ENCODE measurements around the gene RANBP3L. TPM values are rescaled to one million over a fixed set of nuclear protein-coding genes. Genes with fewer than 3 reads are reported as not detected.

Gene RANBP3L, protein sequence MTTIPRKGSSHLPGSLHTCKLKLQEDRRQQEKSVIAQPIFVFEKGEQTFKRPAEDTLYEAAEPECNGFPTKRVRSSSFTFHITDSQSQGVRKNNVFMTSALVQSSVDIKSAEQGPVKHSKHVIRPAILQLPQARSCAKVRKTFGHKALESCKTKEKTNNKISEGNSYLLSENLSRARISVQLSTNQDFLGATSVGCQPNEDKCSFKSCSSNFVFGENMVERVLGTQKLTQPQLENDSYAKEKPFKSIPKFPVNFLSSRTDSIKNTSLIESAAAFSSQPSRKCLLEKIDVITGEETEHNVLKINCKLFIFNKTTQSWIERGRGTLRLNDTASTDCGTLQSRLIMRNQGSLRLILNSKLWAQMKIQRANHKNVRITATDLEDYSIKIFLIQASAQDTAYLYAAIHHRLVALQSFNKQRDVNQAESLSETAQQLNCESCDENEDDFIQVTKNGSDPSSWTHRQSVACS
- polyA plus RNA-seq: 2.2 and 2.5 TPM in 2 replicates
- 3.7 and 3.9 TPM in 2 replicates for polyA minus RNA-seq

DNA sequence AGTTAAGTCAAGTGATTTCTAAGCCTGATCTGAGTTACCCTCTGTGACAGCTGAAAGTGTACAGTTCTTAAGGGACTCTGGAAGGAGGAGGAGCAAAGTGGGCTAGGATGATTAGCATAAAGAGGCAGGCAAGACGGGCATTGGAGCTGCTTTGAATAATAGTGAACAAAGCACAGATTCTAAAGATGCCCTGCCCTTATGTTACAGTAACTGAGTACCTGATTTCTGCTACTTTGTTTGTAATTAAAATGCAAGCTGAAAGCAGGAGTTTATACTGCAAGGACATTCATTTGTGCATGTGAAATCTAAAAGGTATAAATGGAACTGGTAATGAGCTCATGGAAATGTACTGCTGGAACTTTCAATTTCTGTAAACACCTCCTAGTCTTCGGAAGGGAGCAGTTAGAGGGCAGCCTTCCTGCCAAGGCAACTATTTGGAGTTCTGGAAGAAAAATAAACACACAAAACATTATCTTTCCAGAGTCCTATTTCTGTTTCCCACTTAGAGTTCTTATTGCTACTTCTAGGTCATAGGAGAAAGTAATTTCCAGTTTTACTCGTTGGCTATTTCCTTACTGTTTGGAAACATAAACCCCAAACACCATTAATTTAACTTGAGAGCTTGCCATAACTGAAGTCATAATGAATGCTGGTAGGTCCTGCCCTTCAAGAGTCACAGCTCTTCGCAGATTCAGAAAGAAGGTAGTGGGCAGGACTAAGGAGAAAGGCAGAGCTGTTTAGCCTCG, at the start of gene RANBP3L:
Gene RANBP3L, minus strand, starts transcription at position 45 of the 746 bp plus-strand sequence. CDS start 486 bp downstream, outside the sequence.
- no peaks in the 10 kb centered on the region for H3K9me2 ChIP-seq (ENCODE audit: insufficient read depth, low read length)
- H3K36me3 ChIP-seq (ENCODE audit: insufficient read depth, low read length): no peaks in the 10 kb centered on the region
- H3F3A ChIP-seq (ENCODE audit: insufficient read depth, low read length, poor library complexity, severe bottlenecking): no peaks in the 10 kb centered on the region
- no peaks in the 10 kb centered on the region for H3K79me2 ChIP-seq (replicated peaks; ENCODE audit: insufficient read depth, low read length)
- peak within 1 kb of the TSS; percentile 6 for H3K4me2 ChIP-seq (ENCODE audit: low read length)
- TF ChIP-seq SMC3 (conservative IDR thresholded peaks at IDR 0.05; ENCODE audit: poor library complexity): no peak
- TF ChIP-seq, protein P1, sequence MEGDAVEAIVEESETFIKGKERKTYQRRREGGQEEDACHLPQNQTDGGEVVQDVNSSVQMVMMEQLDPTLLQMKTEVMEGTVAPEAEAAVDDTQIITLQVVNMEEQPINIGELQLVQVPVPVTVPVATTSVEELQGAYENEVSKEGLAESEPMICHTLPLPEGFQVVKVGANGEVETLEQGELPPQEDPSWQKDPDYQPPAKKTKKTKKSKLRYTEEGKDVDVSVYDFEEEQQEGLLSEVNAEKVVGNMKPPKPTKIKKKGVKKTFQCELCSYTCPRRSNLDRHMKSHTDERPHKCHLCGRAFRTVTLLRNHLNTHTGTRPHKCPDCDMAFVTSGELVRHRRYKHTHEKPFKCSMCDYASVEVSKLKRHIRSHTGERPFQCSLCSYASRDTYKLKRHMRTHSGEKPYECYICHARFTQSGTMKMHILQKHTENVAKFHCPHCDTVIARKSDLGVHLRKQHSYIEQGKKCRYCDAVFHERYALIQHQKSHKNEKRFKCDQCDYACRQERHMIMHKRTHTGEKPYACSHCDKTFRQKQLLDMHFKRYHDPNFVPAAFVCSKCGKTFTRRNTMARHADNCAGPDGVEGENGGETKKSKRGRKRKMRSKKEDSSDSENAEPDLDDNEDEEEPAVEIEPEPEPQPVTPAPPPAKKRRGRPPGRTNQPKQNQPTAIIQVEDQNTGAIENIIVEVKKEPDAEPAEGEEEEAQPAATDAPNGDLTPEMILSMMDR (IDR thresholded peaks at IDR 0.05; ENCODE audit: poor library complexity, severe bottlenecking): no peak
- TF ChIP-seq MXI1 (conservative IDR thresholded peaks at IDR 0.05; ENCODE audit: poor library complexity, severe bottlenecking): no peak
- TF ChIP-seq, protein P2, sequence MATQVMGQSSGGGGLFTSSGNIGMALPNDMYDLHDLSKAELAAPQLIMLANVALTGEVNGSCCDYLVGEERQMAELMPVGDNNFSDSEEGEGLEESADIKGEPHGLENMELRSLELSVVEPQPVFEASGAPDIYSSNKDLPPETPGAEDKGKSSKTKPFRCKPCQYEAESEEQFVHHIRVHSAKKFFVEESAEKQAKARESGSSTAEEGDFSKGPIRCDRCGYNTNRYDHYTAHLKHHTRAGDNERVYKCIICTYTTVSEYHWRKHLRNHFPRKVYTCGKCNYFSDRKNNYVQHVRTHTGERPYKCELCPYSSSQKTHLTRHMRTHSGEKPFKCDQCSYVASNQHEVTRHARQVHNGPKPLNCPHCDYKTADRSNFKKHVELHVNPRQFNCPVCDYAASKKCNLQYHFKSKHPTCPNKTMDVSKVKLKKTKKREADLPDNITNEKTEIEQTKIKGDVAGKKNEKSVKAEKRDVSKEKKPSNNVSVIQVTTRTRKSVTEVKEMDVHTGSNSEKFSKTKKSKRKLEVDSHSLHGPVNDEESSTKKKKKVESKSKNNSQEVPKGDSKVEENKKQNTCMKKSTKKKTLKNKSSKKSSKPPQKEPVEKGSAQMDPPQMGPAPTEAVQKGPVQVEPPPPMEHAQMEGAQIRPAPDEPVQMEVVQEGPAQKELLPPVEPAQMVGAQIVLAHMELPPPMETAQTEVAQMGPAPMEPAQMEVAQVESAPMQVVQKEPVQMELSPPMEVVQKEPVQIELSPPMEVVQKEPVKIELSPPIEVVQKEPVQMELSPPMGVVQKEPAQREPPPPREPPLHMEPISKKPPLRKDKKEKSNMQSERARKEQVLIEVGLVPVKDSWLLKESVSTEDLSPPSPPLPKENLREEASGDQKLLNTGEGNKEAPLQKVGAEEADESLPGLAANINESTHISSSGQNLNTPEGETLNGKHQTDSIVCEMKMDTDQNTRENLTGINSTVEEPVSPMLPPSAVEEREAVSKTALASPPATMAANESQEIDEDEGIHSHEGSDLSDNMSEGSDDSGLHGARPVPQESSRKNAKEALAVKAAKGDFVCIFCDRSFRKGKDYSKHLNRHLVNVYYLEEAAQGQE (IDR thresholded peaks at IDR 0.05; ENCODE audit: borderline replicate concordance): no peak
- no peak for TF ChIP-seq EZH2 (IDR thresholded peaks at IDR 0.05; ENCODE audit: borderline replicate concordance, insufficient read depth, low read length, poor library complexity, severe bottlenecking)
- no peak for TF ChIP-seq TAF1 (IDR thresholded peaks at IDR 0.05; ENCODE audit: low read depth)
- no peak for TF ChIP-seq RAD21 (conservative IDR thresholded peaks at IDR 0.05)
- no peak for TF ChIP-seq EP300 (conservative IDR thresholded peaks at IDR 0.05; ENCODE audit: poor library complexity, severe bottlenecking)
- no peak for TF ChIP-seq POLR2AphosphoS5 (IDR thresholded peaks at IDR 0.05)
- peak within 1 kb of the TSS; percentile 40 for H3K4me3 ChIP-seq (ENCODE audit: low read length)
- peak within 1 kb of the TSS; percentile 15 for H3K9ac ChIP-seq (ENCODE audit: low read length)
- no peaks in the 10 kb centered on the region for H4K20me1 ChIP-seq (ENCODE audit: insufficient read depth)
- H3K27ac ChIP-seq (ENCODE audit: low read length): peak within 1 kb of the TSS; percentile 14
- no peak within 1 kb of the TSS for H2AFZ ChIP-seq (ENCODE audit: low read depth, low read length)
- no peaks in the 10 kb centered on the region for H3K27me3 ChIP-seq (ENCODE audit: insufficient read depth, low read depth, low read length)
- no peaks in the 10 kb centered on the region for H3K9me3 ChIP-seq (ENCODE audit: low read length)
